ENCODE results near the gene PFKP. TPM values are rescaled to one million over a fixed set of nuclear protein-coding genes. Genes with fewer than 3 reads are reported as not detected.
"Not testable (repeated sequence)": the region's sequence is repeated elsewhere in the genome, so short reads cannot be mapped to it uniquely, and the experiment has no call there.

Gene PFKP
- total RNA-seq, 1 donor from 2014 or later = 55.2 TPM

DNA sequence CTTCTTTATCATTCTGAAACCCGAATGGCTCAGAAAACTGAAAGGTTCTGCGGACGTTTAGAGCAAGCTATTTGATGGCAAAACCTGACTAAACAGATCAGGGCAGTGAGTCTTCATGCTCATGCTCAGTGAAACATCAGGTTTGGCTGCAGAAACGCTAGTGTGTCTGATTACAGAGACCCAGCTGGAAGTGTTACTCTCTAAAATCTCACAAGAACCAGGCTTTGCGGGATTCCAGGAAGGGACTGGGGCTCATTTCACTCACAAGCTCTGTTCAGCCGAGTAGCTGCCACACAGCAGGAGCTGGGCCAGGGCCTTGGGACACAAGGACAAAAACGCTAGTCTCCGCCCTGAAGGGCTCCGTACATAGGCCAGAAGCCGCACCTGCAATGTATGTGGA lies 102.3 kb downstream of the PFKP start:
- no peaks in the 10 kb centered on the region for H4K20me1 ChIP-seq (ENCODE audit: low read depth)
- H3F3A ChIP-seq (ENCODE audit: low read depth) = peaks cover 11% of the 10 kb centered on the region
- H3K4me3 ChIP-seq = no peak overlapping the region
- H3K9me3 ChIP-seq (ENCODE audit: low read depth) = no peaks in the 10 kb centered on the region
- peak; percentile 17 for DNase-seq (ENCODE audit: low spot score)
- TF ChIP-seq EZH2phosphoT487 (IDR thresholded peaks at IDR 0.05) = no peak
- TF ChIP-seq, protein P1, sequence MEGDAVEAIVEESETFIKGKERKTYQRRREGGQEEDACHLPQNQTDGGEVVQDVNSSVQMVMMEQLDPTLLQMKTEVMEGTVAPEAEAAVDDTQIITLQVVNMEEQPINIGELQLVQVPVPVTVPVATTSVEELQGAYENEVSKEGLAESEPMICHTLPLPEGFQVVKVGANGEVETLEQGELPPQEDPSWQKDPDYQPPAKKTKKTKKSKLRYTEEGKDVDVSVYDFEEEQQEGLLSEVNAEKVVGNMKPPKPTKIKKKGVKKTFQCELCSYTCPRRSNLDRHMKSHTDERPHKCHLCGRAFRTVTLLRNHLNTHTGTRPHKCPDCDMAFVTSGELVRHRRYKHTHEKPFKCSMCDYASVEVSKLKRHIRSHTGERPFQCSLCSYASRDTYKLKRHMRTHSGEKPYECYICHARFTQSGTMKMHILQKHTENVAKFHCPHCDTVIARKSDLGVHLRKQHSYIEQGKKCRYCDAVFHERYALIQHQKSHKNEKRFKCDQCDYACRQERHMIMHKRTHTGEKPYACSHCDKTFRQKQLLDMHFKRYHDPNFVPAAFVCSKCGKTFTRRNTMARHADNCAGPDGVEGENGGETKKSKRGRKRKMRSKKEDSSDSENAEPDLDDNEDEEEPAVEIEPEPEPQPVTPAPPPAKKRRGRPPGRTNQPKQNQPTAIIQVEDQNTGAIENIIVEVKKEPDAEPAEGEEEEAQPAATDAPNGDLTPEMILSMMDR (IDR thresholded peaks at IDR 0.05) = no peak
- no peak for TF ChIP-seq EZH2 (IDR thresholded peaks at IDR 0.05)
- H2AFZ ChIP-seq (replicated peaks) = no peak overlapping the region
- peaks cover 10% of the 10 kb centered on the region for H3K27me3 Mint-ChIP-seq (ENCODE audit: insufficient read depth, low read depth)
- no peaks in the 10 kb centered on the region for H3K36me3 ChIP-seq
- no peak overlapping the region for H3K27ac ChIP-seq
- H3K9ac ChIP-seq = peak overlapping the region; percentile 42
- no peaks in the 10 kb centered on the region for H3K79me2 ChIP-seq (ENCODE audit: low read depth)
- H3K27me3 ChIP-seq = no peaks in the 10 kb centered on the region
- H3K27ac Mint-ChIP-seq = no peak overlapping the region
- H3K4me2 ChIP-seq = no peak overlapping the region
- no peak overlapping the region for H3K4me3 Mint-ChIP-seq
- H3K4me1 Mint-ChIP-seq = peaks cover 5% of the 10 kb centered on the region
- H3K4me1 ChIP-seq = peaks cover 4% of the 10 kb centered on the region
- peaks cover 26% of the 10 kb centered on the region for H3K36me3 Mint-ChIP-seq
- no peaks in the 10 kb centered on the region for H3K9me3 Mint-ChIP-seq

DNA sequence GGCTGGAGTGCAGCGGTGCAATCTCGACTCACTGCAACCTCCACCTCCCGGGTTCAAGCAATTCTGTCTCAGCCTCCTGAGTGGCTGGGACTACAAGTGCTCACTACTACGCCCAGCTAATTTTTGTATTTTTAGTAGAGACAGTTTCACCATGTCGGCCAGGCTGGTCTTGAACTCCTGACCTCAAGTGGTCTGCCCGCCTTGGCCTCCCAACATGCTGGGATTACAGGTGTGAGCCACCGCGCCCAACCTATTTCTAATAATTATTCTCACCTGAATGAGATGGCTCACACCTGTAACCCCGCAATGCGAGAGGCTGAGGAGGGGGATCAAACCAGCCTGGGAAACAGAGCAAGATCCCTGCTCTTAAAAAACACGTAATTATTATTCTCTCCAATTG lies 104.1 kb downstream of the PFKP start:
- H3K27ac ChIP-seq = not testable (repeated sequence)
- peak overlapping the region; percentile 77 for H3K4me3 ChIP-seq

DNA sequence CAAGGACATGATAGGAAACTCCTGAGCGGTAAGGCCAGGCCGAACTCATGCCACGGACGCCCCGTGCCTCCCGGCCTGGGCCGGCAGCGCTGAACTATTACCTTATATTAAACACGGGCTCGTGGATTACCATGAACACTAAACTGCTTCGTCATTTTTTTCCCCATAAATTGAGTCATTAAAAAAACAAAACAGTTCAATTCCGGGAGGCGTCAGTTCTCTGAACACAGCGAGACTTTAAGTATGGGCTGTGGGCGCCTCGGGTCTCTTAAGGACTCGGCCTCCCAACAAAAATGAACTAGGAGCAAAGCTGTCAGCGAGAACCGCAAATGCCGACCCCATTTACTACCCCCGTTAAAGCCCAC lies 104.7 kb downstream of the PFKP start:
- Mint-ChIP-seq H3K27me3 (ENCODE audit: insufficient read depth, low read depth) (peaks cover 7% of the 10 kb centered on the region), H3K4me1 (peaks cover 5% of the 10 kb centered on the region), H3K4me3 (peak overlapping the region; percentile 93), H3K9me3 (no peaks in the 10 kb centered on the region), H3K27ac (no peak overlapping the region), H3K36me3 (peaks cover 16% of the 10 kb centered on the region)
- no peaks in the 10 kb centered on the region for H4K20me1 ChIP-seq (ENCODE audit: low read depth)
- peak overlapping the region; percentile 77 for H3K4me3 ChIP-seq
- no peak for TF ChIP-seq EZH2phosphoT487 (IDR thresholded peaks at IDR 0.05)
- TF ChIP-seq, protein P1 (IDR thresholded peaks at IDR 0.05) = no peak
- TF ChIP-seq EZH2 (IDR thresholded peaks at IDR 0.05) = no peak
- no peak overlapping the region for H3K9ac ChIP-seq
- no peaks in the 10 kb centered on the region for H3K9me3 ChIP-seq (ENCODE audit: low read depth)
- no peak overlapping the region for H3K27ac ChIP-seq
- H3K36me3 ChIP-seq = no peaks in the 10 kb centered on the region
- peaks cover 11% of the 10 kb centered on the region for H3F3A ChIP-seq (ENCODE audit: low read depth)
- H3K4me2 ChIP-seq = peak overlapping the region; percentile 87
- peaks cover 4% of the 10 kb centered on the region for H3K4me1 ChIP-seq
- peak overlapping the region; percentile 78 for H2AFZ ChIP-seq (replicated peaks)
- H3K27me3 ChIP-seq = no peaks in the 10 kb centered on the region
- DNase-seq (ENCODE audit: low spot score) = no peak
- no peaks in the 10 kb centered on the region for H3K79me2 ChIP-seq (ENCODE audit: low read depth)

More for the DNA sequence above, 104.1 kb downstream of the PFKP start:
- H3K9ac ChIP-seq; H4K20me1 ChIP-seq (ENCODE audit: low read depth); DNase-seq (ENCODE audit: low spot score); H3K27me3 Mint-ChIP-seq (ENCODE audit: insufficient read depth, low read depth); H3K79me2 ChIP-seq (ENCODE audit: low read depth); H3K27ac Mint-ChIP-seq; H3K9me3 ChIP-seq (ENCODE audit: low read depth); H3K9me3 Mint-ChIP-seq; H3K36me3 ChIP-seq; H3K4me1 Mint-ChIP-seq; H3K27me3 ChIP-seq; H3K4me1 ChIP-seq; H2AFZ ChIP-seq (replicated peaks): not testable (repeated sequence)
- Mint-ChIP-seq H3K4me3 (peak overlapping the region; percentile 93), H3K36me3 (peaks cover 17% of the 10 kb centered on the region)
- Histone ChIP-seq H3F3A (ENCODE audit: low read depth) (peaks cover 11% of the 10 kb centered on the region), H3K4me2 (peak overlapping the region; percentile 87)

DNA sequence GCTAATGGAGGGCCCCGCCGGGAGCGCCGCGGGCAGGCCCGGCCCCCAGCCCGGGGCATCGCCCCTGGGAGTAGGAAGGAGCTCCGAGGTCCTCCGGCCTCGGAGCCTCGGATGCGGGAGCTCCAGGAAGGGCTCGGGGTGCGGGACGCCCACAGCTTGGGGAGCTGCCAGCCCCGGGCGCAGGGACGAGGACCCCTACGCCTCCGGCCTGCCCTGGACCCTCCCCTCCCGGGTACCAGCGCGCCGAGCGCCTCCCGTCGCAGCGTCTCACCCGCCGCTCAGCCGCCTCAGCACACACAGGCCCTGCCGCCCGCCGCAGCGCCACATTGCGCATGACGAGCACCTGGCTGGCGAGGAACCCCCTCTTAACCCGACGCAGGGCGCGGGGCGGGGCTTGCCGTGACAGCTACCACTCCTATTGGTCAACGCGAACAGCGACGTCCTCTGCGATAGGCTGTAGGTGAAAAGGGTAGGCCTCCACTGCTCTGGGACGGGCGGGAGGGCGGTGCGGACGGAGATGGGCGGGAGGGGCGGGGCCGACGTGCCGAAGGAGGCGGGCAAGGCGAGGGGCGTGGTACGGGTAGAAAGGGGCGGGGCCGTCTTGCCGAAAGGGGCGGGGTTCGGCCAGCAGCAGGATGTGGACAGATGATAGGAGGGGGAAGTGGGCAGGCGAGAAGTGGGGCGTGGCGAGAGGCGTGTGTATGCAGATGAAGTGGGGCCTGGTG lies 105.3 kb downstream of the PFKP start, which contains the start of gene PITRM1:
PITRM1 (minus strand) TSS at position 337 of the 725 bp plus-strand sequence; CDS start at position 327, 10 bp downstream.
- Histone ChIP-seq H3K27ac (no peak within 1 kb of the TSS), H3K4me3 (peak within 1 kb of the TSS; percentile 77), H3K79me2 (ENCODE audit: low read depth) (no peaks in the 10 kb centered on the region), H3K4me1 (peaks cover 4% of the 10 kb centered on the region), H3K9ac (no peak within 1 kb of the TSS), H3K9me3 (ENCODE audit: low read depth) (no peaks in the 10 kb centered on the region), H3K27me3 (no peaks in the 10 kb centered on the region), H2AFZ (replicated peaks) (peak within 1 kb of the TSS; percentile 78), H3F3A (ENCODE audit: low read depth) (peaks cover 11% of the 10 kb centered on the region), H3K4me2 (peak within 1 kb of the TSS; percentile 87), H3K36me3 (no peaks in the 10 kb centered on the region), H4K20me1 (ENCODE audit: low read depth) (no peaks in the 10 kb centered on the region)
- Mint-ChIP-seq H3K27ac (no peak within 1 kb of the TSS), H3K4me3 (peak within 1 kb of the TSS; percentile 93), H3K27me3 (ENCODE audit: insufficient read depth, low read depth) (peaks cover 4% of the 10 kb centered on the region), H3K36me3 (peaks cover 12% of the 10 kb centered on the region), H3K9me3 (no peaks in the 10 kb centered on the region), H3K4me1 (peaks cover 5% of the 10 kb centered on the region)
- DNase-seq (ENCODE audit: low spot score) = peak; percentile 99
- TF ChIP-seq, protein P1 (IDR thresholded peaks at IDR 0.05) = no peak
- no peak for TF ChIP-seq EZH2phosphoT487 (IDR thresholded peaks at IDR 0.05)
- TF ChIP-seq EZH2 (IDR thresholded peaks at IDR 0.05) = no peak

Measured in neural progenitor cell (in vitro differentiated cells).